MM.1S (cell line): ENCODE data around the gene ARHGAP26.

ENCODE experiments used
- EZH2 ChIP-seq: fragments of 300-600 bp; sonication (generic); optimal IDR thresholded peaks from 2 replicates; pipeline ENCODE3; 2017; ENCODE audit warnings: low read depth, mild to moderate bottlenecking, antibody characterized with exemption, low read length, mixed read lengths
- TF ChIP-seq, protein P1 (sequence below): fragments of 300-600 bp; sonication (generic); IDR thresholded peaks from 2 replicates; pipeline ENCODE4 v1.5.1; 2016; ENCODE audit warnings: antibody characterized with exemption, low read length, mixed read lengths

DNA sequence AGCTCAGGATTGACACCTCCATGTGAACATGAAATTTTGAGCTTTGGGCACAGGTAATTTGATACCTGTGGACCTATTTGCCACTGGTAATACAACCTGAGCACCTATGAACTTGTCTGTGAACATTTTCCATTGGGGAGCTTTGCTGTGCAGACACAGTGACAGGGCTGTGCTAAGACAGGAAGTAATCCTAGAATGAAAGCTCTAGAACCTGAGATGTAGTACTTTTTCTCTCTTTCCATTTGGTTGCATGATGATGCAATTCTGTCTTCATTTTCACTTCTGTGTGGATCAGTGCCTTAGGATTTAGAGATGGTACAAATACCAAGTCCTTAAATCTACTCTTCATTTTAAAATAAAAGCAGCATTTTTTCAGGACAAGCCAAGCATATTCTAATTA lies 416.4 kb downstream of the ARHGAP26 start:
- TF ChIP-seq, protein P1, sequence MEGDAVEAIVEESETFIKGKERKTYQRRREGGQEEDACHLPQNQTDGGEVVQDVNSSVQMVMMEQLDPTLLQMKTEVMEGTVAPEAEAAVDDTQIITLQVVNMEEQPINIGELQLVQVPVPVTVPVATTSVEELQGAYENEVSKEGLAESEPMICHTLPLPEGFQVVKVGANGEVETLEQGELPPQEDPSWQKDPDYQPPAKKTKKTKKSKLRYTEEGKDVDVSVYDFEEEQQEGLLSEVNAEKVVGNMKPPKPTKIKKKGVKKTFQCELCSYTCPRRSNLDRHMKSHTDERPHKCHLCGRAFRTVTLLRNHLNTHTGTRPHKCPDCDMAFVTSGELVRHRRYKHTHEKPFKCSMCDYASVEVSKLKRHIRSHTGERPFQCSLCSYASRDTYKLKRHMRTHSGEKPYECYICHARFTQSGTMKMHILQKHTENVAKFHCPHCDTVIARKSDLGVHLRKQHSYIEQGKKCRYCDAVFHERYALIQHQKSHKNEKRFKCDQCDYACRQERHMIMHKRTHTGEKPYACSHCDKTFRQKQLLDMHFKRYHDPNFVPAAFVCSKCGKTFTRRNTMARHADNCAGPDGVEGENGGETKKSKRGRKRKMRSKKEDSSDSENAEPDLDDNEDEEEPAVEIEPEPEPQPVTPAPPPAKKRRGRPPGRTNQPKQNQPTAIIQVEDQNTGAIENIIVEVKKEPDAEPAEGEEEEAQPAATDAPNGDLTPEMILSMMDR: no peak
- TF ChIP-seq EZH2: no peak
